ENCODE results near the gene NDST1.

Gene NDST1

GRCh38 chr5:150593996-150594395 lies 86.1 kb downstream of the NDST1 start:
- no peak for DNase-seq

- DNase-seq, result no peak
Measured at GRCh38 chr5:150595466-150596031, 87.6 kb downstream of the NDST1 start.

GRCh38 chr5:150596313-150596712 lies 88.4 kb downstream of the NDST1 start:
- no peak for DNase-seq

- DNase-seq, result no peak
Measured at GRCh38 chr5:150596826-150597225, 88.9 kb downstream of the NDST1 start.

GRCh38 chr5:150598006-150598405 lies 90.1 kb downstream of the NDST1 start:
- no peak for DNase-seq

- DNase-seq, result no peak
Measured at GRCh38 chr5:150598821-150599273, 90.9 kb downstream of the NDST1 start.

GRCh38 chr5:150599281-150599680 lies 91.3 kb downstream of the NDST1 start:
- DNase-seq, result no peak

GRCh38 chr5:150599917-150600511 lies 92.1 kb downstream of the NDST1 start:
- no peak for DNase-seq

GRCh38 chr5:150600616-150601490 lies 92.9 kb downstream of the NDST1 start:
- no peak for DNase-seq

GRCh38 chr5:150601491-150602345 lies 93.8 kb downstream of the NDST1 start:
- no peak for DNase-seq

GRCh38 chr5:150603052-150603451 lies 95.1 kb downstream of the NDST1 start:
- DNase-seq, result no peak

- no peak for DNase-seq
Measured at GRCh38 chr5:150603491-150603890, 95.6 kb downstream of the NDST1 start.

- no peak for DNase-seq
Measured at GRCh38 chr5:150604010-150604409, 96.1 kb downstream of the NDST1 start.

GRCh38 chr5:150604894-150605440 lies 97.0 kb downstream of the NDST1 start:
- no peak for DNase-seq

- DNase-seq, result no peak
Measured at GRCh38 chr5:150605546-150605945, 97.6 kb downstream of the NDST1 start.

GRCh38 chr5:150606476-150606875 lies 98.5 kb downstream of the NDST1 start:
- no peak for DNase-seq

- DNase-seq, result no peak
Measured at GRCh38 chr5:150607105-150607504, 99.2 kb downstream of the NDST1 start.

Measured in activated T-cell treated with anti-CD3 and anti-CD28 coated beads, Interleukin-2, amount 50 U/mL, for 48 hours (primary cell).